Posterior cingulate gyrus (tissue), 11 donors: Measurements from ENCODE around the gene NGB.

ENCODE experiments used
- DNase-seq, 10 donors: peaks; one replicate each; pipeline versions ENCODE4 v3.0.0 to v3.0.0-alpha.2; 2020 to 2021; ENCODE audit warnings: mixed read lengths in 3 of 10
- intact Hi-C: fragments of 100-400 bp; cut with DNase I; formaldehyde crosslinking; loops from one replicate; pipeline ENCODE4 v1.15.1; 2023

The NGB gene, protein sequence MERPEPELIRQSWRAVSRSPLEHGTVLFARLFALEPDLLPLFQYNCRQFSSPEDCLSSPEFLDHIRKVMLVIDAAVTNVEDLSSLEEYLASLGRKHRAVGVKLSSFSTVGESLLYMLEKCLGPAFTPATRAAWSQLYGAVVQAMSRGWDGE

DNA sequence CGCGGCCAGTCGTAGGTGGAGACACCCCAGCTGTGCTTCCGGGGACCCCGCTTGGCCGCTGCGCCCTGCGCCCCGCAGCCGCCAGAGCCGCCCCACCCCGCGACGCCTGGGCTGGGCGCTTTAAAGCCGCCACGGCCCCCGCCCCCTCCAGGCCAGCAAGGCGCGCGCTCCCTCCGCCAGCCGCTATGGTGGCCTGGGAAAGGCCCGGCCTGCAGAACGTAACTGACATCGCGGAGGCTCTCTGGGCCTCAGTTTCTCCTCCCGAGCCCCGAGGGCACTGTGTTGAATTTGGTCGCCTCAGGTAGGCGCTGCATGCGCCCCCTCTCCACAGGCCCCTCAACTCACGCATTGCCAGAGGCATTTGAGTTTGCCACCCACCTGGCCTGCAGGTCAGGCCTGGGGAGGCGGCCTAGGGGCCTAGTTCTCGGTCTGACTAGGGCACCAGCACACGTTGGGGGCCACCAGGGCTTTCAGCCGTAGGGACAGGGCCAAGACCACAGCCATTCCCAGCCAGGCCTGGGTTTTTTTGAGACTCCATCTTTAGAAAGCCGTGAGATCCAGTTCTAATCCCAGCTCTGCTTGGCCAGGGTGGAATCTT lies at the start of gene NGB:
Gene NGB (minus strand): TSS at position 94 of the 598 bp plus-strand sequence. CDS start 269 bp downstream, outside the sequence.
- DNase-seq: peak in 1 of 10 donors; percentile 71
- intact Hi-C loops: no loop called here

DNA sequence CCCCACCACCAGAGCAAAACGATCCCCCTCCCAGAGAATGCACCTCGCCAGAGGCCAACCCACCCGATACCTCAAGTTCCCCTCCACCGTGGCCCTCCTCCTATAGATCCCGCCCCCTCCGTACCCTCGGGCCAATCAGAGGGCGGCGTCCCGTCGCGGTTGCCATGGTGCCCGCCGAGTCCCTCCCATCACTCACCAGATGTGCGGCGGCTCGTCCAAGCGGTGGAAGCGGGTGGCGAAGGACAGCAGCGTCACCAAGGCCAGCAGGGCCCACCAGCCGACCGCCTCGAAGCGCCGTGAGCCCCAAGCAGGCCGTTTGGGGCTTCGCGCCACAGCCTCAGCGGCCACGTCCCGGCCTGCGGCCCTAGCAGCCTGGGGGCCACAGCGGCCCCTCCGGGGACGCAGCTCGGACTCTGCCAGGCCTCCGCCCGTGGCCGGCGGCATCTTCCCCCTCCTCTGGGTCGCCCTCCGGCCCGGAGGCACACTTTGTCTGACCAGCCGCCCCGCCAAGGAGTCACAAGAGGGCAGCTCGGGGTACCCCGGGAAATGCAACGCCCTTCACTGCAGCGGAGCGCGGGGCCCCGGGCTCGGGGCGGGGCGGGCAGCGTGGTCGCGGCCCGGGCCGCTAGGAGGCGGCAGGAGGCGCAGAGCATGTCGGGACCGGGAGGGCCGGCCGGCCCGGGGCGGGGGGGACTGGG lies 49.4 kb upstream of the NGB start, which contains the start of gene POMT2:
Gene POMT2 (minus strand): TSS at position 646 of the 698 bp plus-strand sequence. CDS start 202 bp downstream, at position 444.
- intact Hi-C loops: loop anchor here (2.0 to 10.0 kb wide), 5 partner anchors 57 to 294 kb away; partner anchors contain the start of genes CIPC, SAMD15, SPTLC2 and TMED8
- peak; percentile 92 to 100 (median 96) for DNase-seq

DNA sequence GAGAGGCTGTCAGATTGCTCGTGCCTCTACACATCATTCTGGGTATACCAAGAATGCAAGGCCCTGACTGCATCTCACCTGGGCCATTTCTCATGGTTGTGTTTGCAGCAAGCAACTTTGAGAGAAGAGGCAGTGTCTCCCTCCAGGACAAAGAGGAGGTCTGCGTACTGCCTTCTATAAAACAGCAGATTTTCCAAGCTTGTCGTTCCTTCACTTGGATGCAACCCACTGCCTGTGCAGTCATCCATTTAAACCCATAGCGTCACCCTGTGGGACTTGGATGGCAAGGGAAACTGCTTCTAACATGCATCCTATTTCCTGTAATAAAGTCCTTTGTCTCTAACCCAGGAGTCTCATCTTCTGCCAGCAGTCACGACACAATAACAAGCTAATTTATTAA lies 48.4 kb upstream of the NGB start:
- peak in 1 of 10 donors; percentile 31 for DNase-seq
- intact Hi-C loops: loop anchor here (5.0 to 10.0 kb wide), 2 partner anchors 167 to 445 kb away; no protein-coding TSS in a partner anchor

DNA sequence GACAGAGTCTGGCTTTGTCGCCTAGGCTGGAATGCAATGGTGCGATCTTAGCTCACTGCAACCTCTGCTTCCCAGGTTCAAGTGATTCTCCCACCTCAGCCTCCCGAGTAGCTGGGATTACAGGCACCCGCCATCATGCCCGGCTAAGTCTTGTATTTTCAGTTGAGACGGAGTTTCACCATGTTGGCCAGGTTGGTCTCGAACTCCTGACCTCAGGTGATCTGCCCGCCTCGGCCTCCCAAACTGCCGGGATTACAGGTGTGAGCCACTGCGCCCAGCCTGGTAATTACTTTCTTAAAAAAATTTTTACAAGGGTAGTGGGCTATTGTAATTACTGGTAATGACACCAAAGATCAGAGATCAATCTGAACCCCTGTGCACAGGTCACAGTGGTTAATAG lies 47.8 kb upstream of the NGB start:
- intact Hi-C loops: loop anchor here (5.0 to 10.0 kb wide), 2 partner anchors 166 to 444 kb away; no protein-coding TSS in a partner anchor
- DNase-seq: peak in 1 of 10 donors; percentile 44

DNA sequence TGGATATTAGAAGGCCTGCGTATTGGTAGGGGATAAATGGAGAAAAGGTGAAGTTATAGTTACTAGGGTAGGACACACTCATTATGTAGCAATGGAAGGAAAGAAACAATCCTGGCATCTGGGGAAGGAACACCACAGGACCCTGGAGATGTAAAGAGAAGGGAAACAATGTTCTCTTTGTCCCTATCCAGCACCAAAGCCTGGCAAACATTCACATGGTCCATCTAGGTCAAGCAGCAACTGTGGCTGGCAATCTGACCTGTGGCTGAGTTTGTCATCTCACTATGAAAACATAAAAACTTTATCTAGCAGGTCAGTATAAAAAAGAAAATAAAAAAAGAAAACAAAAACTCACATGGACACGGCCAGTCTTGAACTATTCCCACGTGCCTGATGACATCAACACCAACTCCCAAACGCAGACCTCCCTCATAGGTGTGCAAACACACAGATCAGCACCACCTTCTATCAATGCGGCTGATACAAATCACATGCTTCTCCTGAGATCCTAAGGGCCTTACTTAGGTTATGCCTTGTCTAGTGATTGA lies 47.1 kb upstream of the NGB start:
- intact Hi-C loops: loop anchor here (5.0 to 10.0 kb wide), 2 partner anchors 166 to 443 kb away; no protein-coding TSS in a partner anchor
- peak in 1 of 10 donors; percentile 55 for DNase-seq

DNA sequence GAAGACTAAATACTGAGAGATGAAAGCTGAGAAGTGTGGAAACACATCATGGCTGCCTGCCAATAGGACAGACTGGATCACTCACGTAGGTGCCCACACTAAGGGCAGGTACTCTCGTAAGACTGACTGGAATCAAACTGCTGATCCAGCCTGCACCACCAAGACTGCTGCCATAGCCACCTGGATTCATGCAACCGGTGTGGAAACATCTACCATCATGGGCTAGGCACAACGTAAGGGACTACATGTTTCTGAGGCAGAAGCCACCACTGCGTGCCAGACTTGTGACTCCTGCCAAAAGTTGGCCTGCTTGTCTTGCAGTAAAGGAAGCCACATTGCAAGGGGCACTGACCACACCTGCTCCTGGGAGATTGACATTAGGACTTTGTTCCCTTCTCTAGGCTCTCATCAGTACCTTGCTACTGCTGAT lies 45.9 kb upstream of the NGB start:
- DNase-seq: peak in 1 of 10 donors; percentile 73
- intact Hi-C loops: loop anchor here (1.0 to 10.0 kb wide), 3 partner anchors 16 to 442 kb away; no protein-coding TSS in a partner anchor

DNA sequence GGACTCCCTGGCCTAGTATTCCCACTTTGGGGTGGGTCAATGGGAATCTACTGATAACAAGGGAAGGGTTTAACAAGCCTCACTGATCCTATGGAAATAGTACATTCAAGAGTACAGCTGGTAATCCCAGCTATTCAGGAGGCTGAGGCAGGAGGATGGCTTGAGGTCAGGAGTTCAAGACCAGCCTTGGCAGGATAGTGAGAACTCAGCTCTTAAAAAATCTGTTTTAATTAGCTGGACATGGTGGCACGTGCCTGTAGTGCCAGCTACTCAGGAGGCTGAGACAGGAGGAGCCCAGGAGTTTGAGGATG lies 45.1 kb upstream of the NGB start:
- DNase-seq: peak in 1 of 10 donors; percentile 6
- intact Hi-C loops: loop anchor here (1.0 to 10.0 kb wide), 3 partner anchors 15 to 441 kb away; no protein-coding TSS in a partner anchor

DNA sequence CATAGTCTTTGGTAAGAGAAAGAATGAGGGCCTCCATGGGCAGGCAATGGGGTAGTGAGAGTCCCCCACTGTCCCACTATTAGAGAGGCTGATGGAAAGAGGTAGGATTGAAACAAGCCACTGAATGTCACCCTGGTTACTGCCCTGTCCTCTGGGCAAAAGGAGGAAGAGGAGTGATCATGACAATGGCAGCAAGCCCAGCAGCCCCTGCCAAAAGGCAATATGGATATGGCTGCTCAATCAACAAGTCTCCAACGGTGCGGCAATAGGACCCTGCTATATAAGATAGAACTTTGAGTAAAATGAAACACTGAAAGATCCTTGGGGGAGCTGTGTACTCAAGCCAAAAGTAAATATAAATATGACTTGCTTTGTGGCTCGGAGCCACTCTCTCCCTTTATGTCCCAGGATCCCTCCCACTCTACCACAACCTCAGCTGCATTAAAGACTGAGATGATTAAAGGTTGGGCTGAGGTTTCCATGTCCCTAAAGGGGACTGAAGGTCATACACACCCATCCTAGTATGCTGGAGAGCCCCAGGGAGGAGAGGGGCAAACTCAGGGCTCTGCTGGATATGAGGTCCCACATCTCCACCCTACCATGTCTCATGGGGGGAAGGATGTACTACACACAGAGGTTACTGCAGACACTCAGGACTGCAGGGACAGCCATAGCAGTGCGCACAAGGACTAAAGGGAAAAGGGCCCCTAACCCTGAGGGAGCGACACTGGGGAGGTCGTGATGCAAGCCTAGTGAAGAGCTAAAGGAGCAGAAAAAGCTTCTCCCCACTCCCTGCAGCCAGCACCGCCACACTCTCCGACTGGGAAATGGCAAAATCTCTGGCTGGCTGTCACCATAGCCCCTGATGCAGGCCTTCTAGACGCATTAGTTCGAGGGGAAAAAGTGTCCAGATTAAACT lies 43.8 kb upstream of the NGB start:
- intact Hi-C loops: loop anchor here (5.0 to 10.0 kb wide), 2 partner anchors 162 to 440 kb away; no protein-coding TSS in a partner anchor
- DNase-seq: peak in 2 of 10 donors; percentile 30 to 83

DNA sequence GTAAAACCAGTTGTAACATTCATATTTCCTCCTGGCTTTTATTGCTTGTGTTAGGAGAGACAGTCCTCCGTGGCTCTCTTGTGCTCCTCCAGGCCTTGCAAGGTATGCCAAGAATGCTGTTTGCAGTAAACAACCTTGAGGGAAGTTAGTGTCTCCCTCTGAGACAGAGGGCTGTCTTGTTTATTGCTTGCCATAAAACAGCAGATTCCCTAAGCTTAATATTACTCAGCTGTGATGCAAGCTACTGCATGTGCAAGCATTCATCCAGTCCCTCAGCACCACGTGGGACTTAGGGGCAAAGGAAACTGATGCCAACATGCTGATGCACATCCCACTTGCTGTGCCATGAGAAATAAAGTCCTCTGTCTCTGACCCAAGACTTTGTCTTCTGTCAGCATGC lies 43.0 kb upstream of the NGB start:
- intact Hi-C loops: loop anchor here (10.0 kb wide), 1 partner anchor 439 kb away; no protein-coding TSS in a partner anchor
- peak in 4 of 10 donors; percentile 43 to 86 (median 50) for DNase-seq

DNA sequence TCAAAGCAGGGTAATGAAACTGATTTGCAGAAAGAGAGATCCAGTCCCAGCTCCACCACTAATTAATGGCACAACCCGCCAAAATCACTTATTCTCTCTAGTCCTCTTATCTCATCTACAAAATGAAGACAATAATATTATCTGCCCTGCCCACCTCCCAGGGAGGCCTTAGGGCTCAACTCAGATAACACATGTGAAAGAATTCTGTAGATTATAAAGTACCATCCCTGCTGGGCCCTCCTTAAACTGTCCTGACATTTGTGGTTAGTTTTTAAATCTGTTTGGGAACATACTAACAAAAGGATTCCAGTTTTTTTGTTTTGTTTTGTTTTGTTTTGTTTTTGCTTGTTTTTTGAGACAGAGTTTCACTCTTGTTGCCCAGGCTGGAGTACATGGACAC lies 42.4 kb upstream of the NGB start:
- intact Hi-C loops: loop anchor here (10.0 kb wide), 1 partner anchor 439 kb away; no protein-coding TSS in a partner anchor
- DNase-seq: peak in 1 of 10 donors; percentile 18

DNA sequence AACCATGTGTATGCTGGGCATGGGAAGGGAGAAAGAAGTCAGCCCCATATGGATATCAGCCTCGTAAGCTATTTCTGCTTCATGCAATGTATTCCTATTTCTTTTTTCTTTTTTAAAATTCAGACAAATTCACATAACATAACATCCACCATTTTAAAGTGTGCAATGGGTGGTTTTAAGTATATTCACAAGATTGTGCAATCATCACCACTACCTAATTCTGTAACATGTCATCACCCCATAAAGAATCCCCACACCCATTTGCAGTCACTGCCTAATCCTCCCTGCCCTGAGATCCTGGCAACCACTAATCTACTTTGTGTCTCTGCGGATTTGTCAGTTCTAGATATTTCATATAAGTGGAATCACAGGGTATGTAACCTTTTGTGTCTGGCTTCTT lies 40.2 kb upstream of the NGB start:
- intact Hi-C loops: loop anchor here (10.0 kb wide), 1 partner anchor 436 kb away; no protein-coding TSS in a partner anchor
- DNase-seq: no peak

DNA sequence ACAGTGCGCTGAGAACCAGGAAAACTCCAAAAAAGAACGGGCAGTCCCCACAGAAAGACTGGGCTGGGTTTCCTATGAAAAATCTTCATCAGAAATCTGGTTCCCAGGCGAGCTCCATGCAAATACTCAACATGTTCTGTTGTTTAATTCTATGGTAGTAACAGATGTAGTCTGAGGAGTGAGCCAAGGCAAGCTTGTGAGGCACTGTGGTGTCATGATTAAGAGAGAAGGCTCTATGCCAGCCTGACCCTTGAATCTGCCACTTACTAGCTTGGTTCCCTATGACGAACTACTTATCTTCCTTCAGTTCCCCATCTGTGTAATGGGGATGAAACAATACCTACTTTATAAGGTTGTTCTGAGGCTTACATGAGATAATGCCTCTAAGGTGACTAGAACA lies 39.0 kb upstream of the NGB start:
- DNase-seq: peak in 1 of 10 donors; percentile 6
- intact Hi-C loops: loop anchor here (10.0 kb wide), 1 partner anchor 435 kb away; no protein-coding TSS in a partner anchor

DNA sequence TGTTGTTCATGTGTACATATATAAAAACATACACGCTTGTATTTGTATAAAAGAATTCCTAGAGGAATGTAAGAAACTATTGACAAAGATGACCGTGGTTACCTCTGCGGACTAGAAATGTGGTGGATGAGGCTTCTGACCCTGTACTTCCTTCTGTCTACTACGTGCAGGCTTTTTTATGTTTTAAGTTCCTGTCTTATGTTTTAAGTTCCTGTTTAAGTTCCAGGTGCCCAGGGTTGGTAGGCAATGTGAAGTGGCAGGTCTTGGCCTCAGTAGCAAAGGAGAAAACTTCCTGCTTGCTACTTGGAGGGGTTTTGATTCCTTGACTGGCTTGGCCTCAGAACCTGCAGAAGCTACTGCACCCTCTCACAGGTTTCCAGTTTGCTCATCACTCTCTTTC lies 38.1 kb upstream of the NGB start:
- DNase-seq: no peak
- intact Hi-C loops: no loop called here

DNA sequence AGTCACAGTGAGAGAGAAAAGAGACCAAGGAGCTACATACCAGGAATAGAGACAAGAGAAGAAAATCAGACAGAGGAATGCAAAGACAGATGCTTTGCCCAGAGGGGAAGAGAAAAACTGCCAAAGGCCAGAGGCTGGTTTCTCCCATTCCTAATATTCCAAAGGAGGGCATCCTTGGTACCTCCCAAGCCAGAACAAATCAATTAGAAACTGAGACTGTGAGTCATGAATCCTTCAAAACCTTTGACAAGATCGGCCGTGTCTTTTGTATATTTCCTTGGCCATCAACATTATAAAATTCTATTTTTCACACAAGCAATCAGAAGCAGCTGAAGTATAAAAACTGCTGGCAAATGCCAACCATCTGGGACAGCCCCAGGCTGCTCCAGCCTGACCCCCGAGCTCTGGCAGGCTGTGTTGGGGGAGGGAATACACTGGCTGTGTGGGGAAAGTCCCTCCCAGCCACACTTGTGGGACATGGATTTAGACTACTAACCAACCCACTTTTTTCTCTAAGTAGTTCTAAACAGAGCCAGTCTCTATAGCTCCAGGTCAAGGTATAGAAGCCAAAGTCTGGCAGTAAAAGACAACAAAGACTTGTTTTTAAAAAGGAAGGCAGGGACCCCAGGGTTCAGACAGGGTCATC lies 36.0 kb upstream of the NGB start:
- intact Hi-C loops: no loop called here
- peak; percentile 54 to 96 (median 68) for DNase-seq

DNA sequence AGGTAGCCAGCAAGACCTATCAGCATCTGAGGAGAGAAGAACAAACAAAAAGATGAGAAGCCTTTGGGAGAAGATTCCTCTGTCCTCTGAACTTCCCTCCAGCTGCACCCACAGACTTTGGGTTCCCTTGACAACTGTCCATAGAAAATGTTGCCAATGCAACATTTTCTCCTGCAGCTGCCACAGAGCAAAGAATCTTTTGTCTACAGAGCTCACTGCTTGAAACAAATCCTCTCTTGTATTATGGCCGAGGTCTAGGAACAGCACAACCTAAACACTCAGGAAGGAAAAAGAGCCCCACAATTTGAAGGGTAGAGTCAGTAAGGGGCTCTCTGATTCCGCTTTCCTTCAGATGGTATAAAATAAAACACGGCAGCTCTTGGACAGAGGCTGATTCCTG lies 35.4 kb upstream of the NGB start:
- peak in 4 of 10 donors; percentile 31 to 87 (median 50) for DNase-seq
- intact Hi-C loops: no loop called here

DNA sequence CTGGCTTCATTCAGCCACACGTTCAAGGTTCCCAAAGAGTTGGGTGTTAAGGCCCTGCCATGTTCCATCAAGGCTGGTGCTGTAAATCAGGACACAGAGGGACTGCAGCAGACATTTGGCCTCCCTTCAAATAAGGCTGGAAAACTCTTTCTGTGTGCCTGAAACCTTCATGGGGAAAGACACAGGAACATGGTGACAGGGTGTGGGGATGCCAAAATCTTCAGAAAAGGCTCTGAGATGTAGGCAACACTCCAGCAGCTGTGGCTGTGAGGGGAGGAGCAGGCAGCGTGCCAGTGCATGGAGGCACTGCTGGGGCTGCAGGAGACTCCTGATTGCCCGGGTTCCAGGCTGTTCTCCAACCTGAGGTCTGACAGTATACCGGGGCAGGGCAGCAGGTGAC lies 34.7 kb upstream of the NGB start:
- intact Hi-C loops: no loop called here
- DNase-seq: peak in 9 of 10 donors; percentile 52 to 94 (median 62)

DNA sequence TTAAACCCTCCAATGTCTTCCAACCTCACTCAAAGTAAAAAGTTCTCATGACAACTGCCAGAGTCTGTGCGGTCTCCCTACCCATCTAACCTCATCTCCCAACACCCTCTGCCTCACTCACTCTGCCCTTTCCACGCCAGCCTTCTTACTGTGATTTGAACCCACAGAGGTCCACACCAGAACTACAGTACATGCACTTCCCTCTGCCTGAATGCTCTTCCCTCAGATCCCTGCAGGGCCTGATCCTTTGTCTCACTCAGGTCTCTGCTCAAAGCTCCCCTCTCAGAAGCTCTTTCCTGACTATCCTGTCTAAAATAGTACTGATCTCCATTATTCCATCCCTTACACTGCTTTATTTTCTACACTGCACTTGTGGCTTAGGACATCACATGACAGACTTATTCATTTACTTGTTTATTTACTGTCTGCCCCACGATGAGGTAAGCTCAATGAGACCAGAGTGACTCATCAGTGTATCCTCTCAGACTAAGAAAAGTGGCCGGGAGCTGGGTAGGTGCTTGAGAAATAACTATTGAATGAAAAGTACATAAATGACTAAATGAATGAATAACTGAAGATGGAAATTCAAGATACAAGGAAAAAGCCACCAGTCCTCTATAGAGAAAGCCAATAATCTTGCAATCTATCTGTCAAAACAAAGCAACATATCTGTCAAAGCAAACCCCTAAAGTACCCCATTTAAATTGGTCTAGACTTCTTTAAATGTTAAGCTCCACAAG lies 32.6 kb upstream of the NGB start:
- intact Hi-C loops: loop anchor here (5.0 kb wide), 1 partner anchor 151 kb away; no protein-coding TSS in a partner anchor

DNA sequence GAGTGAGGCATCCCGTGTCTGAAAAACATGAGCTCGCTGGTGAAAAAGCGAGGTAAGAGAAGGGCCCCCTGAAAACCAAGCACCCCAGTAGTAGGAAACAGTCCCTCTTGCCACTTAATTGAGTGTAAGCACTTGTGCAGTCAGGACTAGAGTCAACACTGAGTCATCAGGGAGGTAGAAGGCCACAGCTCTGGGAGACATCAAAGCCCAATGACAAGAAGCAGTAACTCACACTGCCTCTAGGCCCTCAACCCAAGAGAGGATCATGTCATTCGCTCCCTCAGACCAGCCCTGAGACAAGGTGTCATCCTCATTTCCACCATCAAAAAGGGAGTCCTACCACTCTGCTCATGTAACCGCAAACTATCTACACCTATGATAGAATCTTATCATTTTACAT lies 31.9 kb upstream of the NGB start:
- intact Hi-C loops: loop anchor here (5.0 kb wide), 1 partner anchor 151 kb away; no protein-coding TSS in a partner anchor
- peak in 1 of 10 donors; percentile 19 for DNase-seq

More for the DNA sequence above, 32.6 kb upstream of the NGB start:
- peak in 1 of 10 donors; percentile 40 for DNase-seq
